Calu3 (cell line): ENCODE results near the gene NEDD9. TPM values are rescaled to one million over a fixed set of nuclear protein-coding genes. Genes with fewer than 3 reads are reported as not detected.
A peak's percentile ranks its signal among the peaks of the same experiment; 100 is the strongest.

Source experiments
- BruUV-seq: library from RNA; stranded (reverse); fragments of 400-500 nt; replicated peaks from 2 replicates; lab custom pipeline; 2021; lab: Mats Ljungman, UMichigan
- CTCF ChIA-PET: fragments of 300-600 bp; sonication (Branson Sonifier 250); formaldehyde crosslinking; loops from one replicate; lab custom pipeline; 2022; ENCODE audit warnings: antibody characterized with exemption; lab: Charles Lee
- DNase-seq: peaks from one replicate; pipeline ENCODE4 v3.0.0; 2022
- H3K27ac Mint-ChIP-seq: one replicate; pipeline ENCODE4 v1.8.0; 2022; ENCODE audit warnings: mixed read lengths; ENCODE audit not compliant: unreplicated experiment
- H3K27me3 Mint-ChIP-seq: one replicate; pipeline ENCODE4 v1.8.0; 2022; ENCODE audit warnings: mixed read lengths; ENCODE audit not compliant: unreplicated experiment
- H3K36me3 Mint-ChIP-seq: one replicate; pipeline ENCODE4 v1.8.0; 2022; ENCODE audit warnings: mild to moderate bottlenecking, moderate library complexity, mixed read lengths; ENCODE audit not compliant: insufficient read depth, unreplicated experiment
- H3K4me1 Mint-ChIP-seq: one replicate; pipeline ENCODE4 v1.8.0; 2022; ENCODE audit warnings: mild to moderate bottlenecking, low read depth, mixed read lengths; ENCODE audit not compliant: unreplicated experiment
- H3K4me3 Mint-ChIP-seq: one replicate; pipeline ENCODE4 v1.8.0; 2022; ENCODE audit warnings: mild to moderate bottlenecking, low read depth, moderate library complexity, mixed read lengths; ENCODE audit not compliant: unreplicated experiment
- H3K9me3 Mint-ChIP-seq: one replicate; pipeline ENCODE4 v1.8.0; 2022; ENCODE audit warnings: low read depth, mixed read lengths; ENCODE audit not compliant: unreplicated experiment
- CTCF ChIP-seq: fragments of 200-600 bp; IDR thresholded peaks from one replicate; pipeline ENCODE4 v1.8.0; 2022; ENCODE audit warnings: antibody characterized with exemption; ENCODE audit not compliant: unreplicated experiment
- intact Hi-C: fragments of 100-400 bp; cut with micrococcal nuclease; formaldehyde crosslinking; loops from one replicate; pipeline ENCODE4 v1.10.0; 2022; ENCODE audit not compliant: unreplicated experiment
- total RNA-seq: library from RNA; stranded (reverse); gene quantifications from 2 replicates; pipeline ENCODE4 v1.2.3, GENCODE V29; 2022

NEDD9 gene
- total RNA-seq, 1 experiment from 2014 or later, result 28.1 TPM

DNA sequence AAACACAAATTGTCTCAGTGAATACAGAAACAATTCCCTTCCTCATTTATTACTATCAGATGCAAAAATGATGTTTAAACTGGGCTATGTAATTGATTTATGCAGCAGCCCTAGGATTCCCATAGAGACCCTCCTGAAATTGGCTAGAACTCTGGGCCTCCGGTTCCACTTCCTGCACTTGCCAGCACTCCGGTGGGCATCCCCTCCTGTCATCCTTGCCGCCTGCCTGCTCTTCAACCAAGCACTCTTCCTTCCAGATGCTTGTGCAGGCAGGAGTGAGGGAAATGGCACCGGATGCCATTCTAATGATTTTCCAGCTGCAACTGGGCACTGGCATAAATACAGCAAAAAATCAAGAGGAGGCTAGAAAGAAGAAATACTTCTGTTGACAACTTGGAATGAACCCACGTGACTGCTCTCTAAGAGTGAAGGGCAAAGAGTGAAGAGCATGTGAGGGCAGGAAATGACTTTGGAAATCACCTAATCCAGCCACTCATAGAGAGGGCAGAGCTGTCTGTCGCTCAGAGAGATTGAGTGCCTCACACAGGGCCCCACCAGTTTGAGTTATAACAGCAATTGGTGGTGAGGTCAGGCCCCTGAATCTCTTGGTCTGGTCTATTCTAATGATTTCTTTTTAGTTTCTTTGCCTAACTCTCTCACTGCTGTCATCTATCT, 3.7 kb upstream of the NEDD9 start:
- no peak for DNase-seq
- H3K27ac Mint-ChIP-seq, result no peak overlapping the region
- H3K36me3 Mint-ChIP-seq, result peaks cover 24% of the 10 kb centered on the region
- H3K27me3 Mint-ChIP-seq, result no peaks in the 10 kb centered on the region
- no TSS peak for BruUV-seq
- H3K4me3 Mint-ChIP-seq, result no peak overlapping the region
- H3K9me3 Mint-ChIP-seq, result no peaks in the 10 kb centered on the region
- CTCF ChIA-PET, result no interaction called here
- intact Hi-C loops, result no loop called here
- peaks cover 21% of the 10 kb centered on the region for H3K4me1 Mint-ChIP-seq
- no peak for TF ChIP-seq CTCF

GRCh38 chr6:11235062-11235461, 2.6 kb upstream of the NEDD9 start:
- BruUV-seq, result no TSS peak
- CTCF ChIA-PET, result no interaction called here
- H3K9me3 Mint-ChIP-seq, result no peaks in the 10 kb centered on the region
- H3K4me3 Mint-ChIP-seq, result no peak overlapping the region
- intact Hi-C loops, result no loop called here
- H3K4me1 Mint-ChIP-seq, result peaks cover 21% of the 10 kb centered on the region
- H3K27ac Mint-ChIP-seq, result no peak overlapping the region
- H3K36me3 Mint-ChIP-seq, result peaks cover 35% of the 10 kb centered on the region
- no peak for TF ChIP-seq CTCF
- DNase-seq, result no peak
- H3K27me3 Mint-ChIP-seq, result no peaks in the 10 kb centered on the region

- peak overlapping the region; percentile 81 for H3K27ac Mint-ChIP-seq
- CTCF ChIA-PET, result no interaction called here
- BruUV-seq, result no TSS peak
- H3K27me3 Mint-ChIP-seq, result no peaks in the 10 kb centered on the region
- TF ChIP-seq CTCF, result no peak
- H3K4me1 Mint-ChIP-seq, result peaks cover 21% of the 10 kb centered on the region
- H3K4me3 Mint-ChIP-seq, result peak overlapping the region; percentile 73
- intact Hi-C loops, result loop anchor here (2.0 to 5.0 kb wide), 3 partner anchors 43 to 111 kb away; no protein-coding TSS in a partner anchor
- peaks cover 47% of the 10 kb centered on the region for H3K36me3 Mint-ChIP-seq
- H3K9me3 Mint-ChIP-seq, result no peaks in the 10 kb centered on the region
- DNase-seq, result no peak
Observed at GRCh38 chr6:11233673-11234573, 1.5 kb upstream of the NEDD9 start.

- H3K27ac Mint-ChIP-seq, result peak overlapping the region; percentile 81
- intact Hi-C loops, result loop anchor here (2.0 to 5.0 kb wide), 3 partner anchors 44 to 112 kb away; no protein-coding TSS in a partner anchor
- no peaks in the 10 kb centered on the region for H3K9me3 Mint-ChIP-seq
- DNase-seq, result no peak
- no peaks in the 10 kb centered on the region for H3K27me3 Mint-ChIP-seq
- no TSS peak for BruUV-seq
- peaks cover 25% of the 10 kb centered on the region for H3K4me1 Mint-ChIP-seq
- peaks cover 48% of the 10 kb centered on the region for H3K36me3 Mint-ChIP-seq
- TF ChIP-seq CTCF, result no peak
- CTCF ChIA-PET, result interaction anchor here (1.0 to 2.0 kb wide), 7 partner anchors 18 to 201 kb away, joined by 4 to 10 read pairs (median 4); no protein-coding TSS in a partner anchor
- peak overlapping the region; percentile 73 for H3K4me3 Mint-ChIP-seq
Observed at GRCh38 chr6:11232770-11233626, 530 bp upstream of the NEDD9 start.
